Pulmonary artery endothelial cell (primary cell): ENCODE results near the gene CCDC172. TPM values are rescaled to one million over a fixed set of nuclear protein-coding genes. Genes with fewer than 3 reads are reported as not detected.
"Not testable (repeated sequence)": the region's sequence is repeated elsewhere in the genome, so short reads cannot be mapped to it uniquely, and the experiment has no call there.

Experiments used
- DNase-seq: peaks from one replicate; pipeline ENCODE4 v3.0.0-alpha.2; 2011; ENCODE audit warnings: low read depth, low spot score
- total RNA-seq: library from RNA; depleted of rRNA; stranded (reverse); fragments of >200 nt; gene quantifications from 2 replicates; pipeline ENCODE4 v1.2.3, GENCODE V29; 2014

Gene CCDC172
- total RNA-seq, 1 donor from 2014 or later: not detected

GRCh38 chr10:116331815-116332214, 7.6 kb downstream of the CCDC172 start:
- DNase-seq: no peak

GRCh38 chr10:116336866-116337265, 12.6 kb downstream of the CCDC172 start:
- DNase-seq: no peak

DNA sequence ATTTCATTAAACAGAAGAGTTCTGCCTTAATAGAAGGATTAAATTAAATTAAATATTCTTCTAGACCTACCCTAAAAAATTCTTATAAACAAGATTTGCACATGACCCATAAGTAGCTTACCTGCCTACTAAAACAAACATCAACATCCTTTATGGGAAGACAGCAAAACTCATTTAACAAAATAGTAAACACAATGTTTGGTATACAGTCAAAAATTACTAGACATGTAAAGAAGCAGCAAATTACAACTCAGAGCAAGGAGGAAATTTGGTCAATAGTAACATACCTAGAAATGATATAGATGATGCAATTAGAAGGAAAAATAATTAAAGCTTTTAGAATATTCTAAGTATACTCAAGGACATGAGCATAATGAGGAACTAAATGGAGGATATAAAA, 27.9 kb downstream of the CCDC172 start:
- DNase-seq: no peak

DNA sequence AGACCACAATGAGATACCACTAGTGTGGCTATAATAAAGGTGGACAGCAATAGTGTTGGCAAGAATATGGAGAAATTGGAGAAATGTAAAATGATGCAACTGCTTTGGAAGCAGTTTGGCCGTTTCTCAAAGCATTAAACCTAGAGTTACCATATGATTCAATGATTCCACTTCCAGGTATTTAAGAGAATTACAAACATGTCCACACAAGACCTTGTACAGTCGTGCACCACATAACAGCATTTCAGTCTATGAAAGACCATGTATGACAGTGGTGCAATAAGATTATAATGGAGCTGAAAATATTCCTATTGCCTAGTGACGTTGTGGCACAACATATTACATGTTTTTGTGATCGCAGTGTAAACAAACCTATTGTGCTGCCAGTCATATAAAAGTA, 29.6 kb downstream of the CCDC172 start:
- no peak for DNase-seq

GRCh38 chr10:116355341-116355740, 31.1 kb downstream of the CCDC172 start:
- DNase-seq: no peak

DNA sequence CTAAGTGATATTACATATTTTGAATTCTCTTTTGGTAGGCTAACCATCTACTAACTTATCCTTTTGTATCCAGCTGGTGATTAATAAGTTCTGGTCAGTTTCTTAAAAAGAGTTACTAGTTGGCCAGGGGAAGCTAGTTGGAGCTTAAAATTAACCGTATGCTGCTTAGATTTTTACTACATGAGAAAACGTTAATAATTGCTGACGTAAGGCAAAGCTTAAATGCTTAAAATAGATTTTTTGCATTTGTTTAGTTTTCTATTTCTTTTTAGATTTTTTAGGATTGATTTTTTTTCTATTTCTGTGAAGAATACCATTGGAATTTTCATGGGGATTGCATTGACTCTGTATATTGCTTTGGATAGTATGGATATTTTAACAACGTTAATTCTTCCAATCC, 32.6 kb downstream of the CCDC172 start:
- no peak for DNase-seq

- no peak for DNase-seq
Measured at GRCh38 chr10:116364868-116365267, 40.6 kb downstream of the CCDC172 start.

DNA sequence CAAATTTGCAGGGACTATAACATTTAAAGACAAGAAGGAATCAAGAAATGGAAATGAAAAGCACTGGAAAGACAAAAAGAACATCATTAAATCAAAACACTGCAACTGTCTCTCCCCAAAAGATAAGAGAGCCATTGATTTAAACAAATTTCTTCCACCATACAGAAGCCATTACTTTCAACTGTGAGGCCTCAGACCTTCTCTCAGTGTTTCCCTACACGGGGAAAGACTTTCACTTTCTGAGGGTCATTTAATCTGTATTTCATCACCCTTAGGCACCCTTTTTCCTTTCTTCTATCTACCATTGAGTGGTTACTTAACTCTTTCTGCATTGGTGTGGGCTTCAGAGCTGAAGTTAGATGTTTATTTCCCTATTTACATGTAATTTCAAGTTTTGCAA, 47.5 kb downstream of the CCDC172 start:
- DNase-seq: no peak

DNA sequence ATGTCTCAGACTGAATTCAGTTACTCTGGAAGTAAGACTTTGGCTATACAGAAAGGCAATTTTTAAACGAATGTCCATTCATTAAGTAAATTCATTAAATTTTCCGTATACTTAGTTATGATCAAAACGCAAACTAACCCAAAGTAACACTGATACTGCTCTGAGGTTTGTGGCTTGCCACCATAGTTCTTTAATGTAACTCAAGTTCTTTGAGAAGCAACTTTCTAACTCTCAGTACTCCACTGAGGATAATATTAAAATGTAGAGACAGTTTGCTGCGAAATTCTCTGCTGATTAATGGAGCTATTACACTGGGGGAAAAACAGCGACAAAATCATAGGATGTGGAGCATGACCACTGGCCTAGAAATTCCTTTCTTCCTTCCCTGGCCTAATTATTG, 58.0 kb downstream of the CCDC172 start:
- no peak for DNase-seq

- no peak for DNase-seq
Measured at GRCh38 chr10:116385311-116385710, 61.1 kb downstream of the CCDC172 start.

DNA sequence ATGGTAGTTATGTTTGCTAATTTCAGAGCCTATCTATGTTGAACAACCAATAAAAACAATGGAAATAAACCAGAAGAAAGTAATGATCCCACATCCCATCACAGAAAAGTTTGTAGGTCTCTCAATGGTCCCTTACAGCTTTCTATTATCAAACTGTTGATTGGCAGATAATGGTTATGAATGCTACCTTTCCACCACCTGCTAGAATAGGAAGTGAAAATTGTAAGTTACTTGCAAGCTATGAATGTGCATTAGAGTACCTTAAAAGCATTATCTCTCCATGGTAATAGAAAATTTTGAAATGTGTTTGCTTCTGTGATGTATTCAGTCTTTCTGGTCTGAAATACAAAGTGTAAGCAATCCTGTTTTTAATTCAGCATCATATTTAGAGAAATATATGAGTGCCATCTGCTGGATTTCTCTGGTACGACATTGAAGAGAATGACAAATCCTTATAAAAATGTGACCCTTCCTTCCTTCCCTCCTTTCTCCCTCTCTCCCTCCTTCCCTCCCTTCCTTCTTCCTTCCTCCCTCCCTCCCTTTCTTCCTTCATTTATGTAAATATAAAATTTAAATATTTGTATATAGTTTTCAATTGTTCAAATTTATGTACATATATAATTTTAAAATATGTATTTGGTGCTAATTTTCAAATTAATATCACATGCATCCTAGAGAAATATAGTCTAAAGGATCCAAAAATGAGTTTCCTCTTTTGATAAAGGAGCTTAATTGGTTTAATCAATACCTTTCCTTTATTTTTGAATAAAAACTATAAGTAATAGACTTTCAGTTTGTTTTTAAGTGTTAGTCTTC, 62.0 kb downstream of the CCDC172 start:
- no peak for DNase-seq

DNA sequence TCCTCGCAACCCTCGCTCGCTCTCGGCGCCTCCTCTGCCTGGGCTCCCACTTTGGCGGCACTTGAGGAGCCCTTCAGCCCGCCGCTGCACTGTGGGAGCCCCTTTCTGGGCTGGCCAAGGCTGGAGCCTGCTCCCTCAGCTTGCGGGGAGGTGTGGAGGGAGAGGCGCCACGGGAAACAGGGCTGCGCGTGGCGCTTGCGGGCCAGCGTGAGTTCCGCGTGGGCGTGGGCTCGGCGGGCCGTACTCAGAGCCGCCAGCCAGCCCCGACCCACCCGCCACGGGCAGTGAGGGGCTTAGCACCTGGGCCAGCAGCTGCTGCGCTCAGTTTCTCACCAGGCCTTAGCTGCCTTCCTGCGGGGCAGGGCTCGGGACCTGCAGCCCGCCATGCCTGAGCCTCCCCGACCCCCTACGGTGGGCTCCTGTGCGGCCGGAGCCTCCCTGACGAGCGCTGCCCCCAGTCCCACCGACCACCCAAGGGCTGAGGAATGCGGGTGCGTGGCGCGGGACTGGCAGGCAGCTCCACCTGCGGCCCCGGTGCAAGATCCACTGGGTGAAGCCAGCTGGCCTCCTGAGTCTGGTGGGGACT, 69.1 kb downstream of the CCDC172 start:
- DNase-seq: not testable (repeated sequence)

DNA sequence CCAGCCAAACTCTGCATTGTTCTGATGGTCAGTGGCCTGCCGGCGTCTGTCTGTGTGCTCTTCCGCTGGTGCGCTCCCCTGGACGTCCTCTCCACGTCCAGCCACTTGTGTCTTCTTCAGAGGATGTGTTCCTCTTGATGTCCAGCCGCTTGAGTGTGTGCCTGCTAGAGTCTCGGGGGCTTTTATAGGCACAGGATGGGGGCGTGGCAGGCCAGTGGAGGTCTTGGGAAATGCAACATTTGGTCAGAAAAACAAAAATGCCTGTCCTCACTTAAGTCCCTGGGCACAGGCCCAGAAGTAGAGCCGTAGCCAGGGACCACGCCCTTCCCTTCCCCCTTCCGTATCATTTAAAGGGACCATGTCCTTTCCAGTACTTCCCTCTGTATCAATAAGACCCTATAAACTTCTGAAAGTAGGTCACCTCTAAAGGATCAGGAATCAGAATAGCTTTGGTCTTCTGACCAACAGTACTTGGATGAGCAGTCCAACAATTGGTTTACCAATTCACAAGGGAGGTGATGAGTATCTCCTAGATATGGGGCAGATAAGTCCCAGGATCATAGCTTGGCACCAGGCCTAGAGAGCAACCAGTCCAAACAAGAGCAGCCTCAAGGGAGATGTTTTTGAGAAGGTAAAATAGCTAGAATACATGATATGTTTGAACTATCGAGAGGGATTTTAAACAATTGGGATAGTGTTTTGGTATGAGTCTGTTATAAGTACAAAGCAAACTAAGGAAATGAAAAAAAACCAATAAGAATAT, 71.2 kb downstream of the CCDC172 start:
- DNase-seq: no peak

GRCh38 chr10:116398224-116398623, 74.0 kb downstream of the CCDC172 start:
- no peak for DNase-seq

GRCh38 chr10:116402858-116403257, 78.6 kb downstream of the CCDC172 start:
- DNase-seq: no peak

- DNase-seq: no peak
Measured at GRCh38 chr10:116403740-116404250, 79.5 kb downstream of the CCDC172 start.

DNA sequence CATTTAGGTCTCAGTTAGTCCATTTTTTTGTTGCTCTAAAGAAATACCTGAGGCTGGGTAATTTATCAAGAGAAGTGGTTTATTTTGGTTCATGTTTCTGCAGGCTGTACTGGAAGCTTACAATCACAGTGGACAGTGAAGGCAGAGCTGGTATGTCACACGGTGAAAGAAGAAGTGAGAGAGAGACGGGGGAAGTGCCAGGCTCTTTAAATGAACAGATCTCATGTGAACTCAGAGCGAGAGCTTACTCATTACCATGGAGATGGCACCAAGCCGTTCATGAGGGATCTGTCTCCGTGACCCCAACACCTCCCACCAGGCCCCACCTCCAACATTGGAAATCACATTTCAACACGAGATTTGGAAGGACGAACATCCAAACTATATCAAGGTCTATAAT, 84.5 kb downstream of the CCDC172 start:
- no peak for DNase-seq

- DNase-seq: no peak
Measured at GRCh38 chr10:116410351-116410750, 86.1 kb downstream of the CCDC172 start.

DNA sequence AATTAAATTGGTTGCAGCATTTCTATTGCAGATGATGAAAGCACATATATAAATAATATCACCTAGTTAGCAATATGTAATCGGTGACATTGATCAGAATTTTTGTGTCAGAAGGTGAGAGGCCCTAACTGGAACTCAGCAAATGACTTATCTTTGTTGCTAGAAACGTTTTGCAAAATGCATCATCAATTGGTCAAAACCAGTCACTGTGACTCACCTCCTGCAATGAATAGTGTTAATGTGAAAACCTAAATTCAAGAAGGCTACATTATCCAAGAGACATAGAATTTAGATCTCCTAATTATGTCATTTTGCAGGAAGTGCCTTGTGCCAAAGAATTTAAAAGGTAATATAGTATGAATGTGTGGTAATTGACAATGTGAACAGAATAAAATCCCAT, 93.6 kb downstream of the CCDC172 start:
- DNase-seq: no peak

GRCh38 chr10:116418389-116418788, 94.1 kb downstream of the CCDC172 start:
- no peak for DNase-seq

DNA sequence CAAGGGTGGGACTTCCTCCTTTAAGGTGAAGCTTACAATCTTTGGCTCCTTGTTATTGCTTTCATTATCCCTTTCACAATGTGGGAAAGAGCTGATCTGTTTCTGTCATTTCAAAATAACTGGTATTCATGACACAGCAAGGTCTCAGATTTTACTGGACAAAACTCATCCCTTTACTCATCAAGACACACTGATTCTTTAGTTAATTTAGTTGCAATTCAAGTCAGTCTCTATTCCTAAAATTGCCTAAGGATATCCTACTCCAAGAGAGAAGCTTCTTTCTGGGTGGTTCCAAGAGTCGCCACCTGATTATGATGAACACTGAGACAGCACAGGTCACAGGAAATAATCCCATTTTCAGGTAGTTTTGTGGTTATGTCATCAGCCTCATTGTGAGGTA, 97.6 kb downstream of the CCDC172 start:
- no peak for DNase-seq

GRCh38 chr10:116427671-116428070, 103.4 kb downstream of the CCDC172 start, which contains the start of gene PNLIPRP3:
Gene PNLIPRP3, plus strand, starts transcription at chr10:116427847. Its CDS starts 166 bp downstream, at chr10:116428013.
- DNase-seq: no peak
